ENCODE measurements around the gene CRIP3.
"Not testable (repeated sequence)": the region's sequence is repeated elsewhere in the genome, so short reads cannot be mapped to it uniquely, and the experiment has no call there.

Gene CRIP3

DNA sequence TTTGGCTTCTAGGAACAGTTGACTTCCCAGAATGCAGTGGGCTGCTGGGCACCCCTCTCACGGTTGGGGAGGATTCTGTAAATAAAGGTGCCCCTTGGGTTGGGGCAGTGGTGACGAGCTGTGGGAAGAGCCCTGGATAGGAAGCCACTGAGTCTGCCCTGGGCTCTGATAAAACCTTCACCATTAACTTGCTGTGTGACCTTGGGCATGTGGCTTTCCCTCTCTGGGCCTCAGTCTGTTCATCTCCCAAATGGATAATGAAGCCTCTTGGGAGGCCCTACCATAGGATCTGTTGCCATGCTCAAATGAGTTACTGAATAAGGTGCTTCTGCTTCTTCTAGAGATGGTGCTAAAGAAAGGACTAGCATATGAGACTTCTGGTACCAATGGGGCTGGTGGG is 3.7 kb downstream of the CRIP3 start:
- no peak for DNase-seq

DNA sequence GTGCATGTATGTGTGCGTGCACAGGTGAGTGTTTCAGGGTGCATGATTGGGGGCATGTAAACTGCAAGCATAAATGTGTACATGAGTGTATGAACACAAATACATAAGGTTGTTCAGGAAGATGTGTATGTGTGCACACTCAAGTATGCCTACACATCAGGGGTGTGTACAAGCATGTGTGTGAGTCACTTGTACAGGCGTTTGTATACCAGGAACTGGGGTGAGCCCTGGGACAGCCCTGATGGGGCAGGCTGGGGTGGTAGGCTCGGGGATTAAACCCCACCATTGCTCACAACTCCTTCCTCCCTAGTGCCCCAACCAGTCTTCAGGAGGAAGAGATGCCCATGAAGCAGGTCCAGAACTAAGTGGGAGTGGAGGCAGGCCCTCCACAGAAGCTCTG is 4.3 kb downstream of the CRIP3 start:
- DNase-seq: no peak

DNA sequence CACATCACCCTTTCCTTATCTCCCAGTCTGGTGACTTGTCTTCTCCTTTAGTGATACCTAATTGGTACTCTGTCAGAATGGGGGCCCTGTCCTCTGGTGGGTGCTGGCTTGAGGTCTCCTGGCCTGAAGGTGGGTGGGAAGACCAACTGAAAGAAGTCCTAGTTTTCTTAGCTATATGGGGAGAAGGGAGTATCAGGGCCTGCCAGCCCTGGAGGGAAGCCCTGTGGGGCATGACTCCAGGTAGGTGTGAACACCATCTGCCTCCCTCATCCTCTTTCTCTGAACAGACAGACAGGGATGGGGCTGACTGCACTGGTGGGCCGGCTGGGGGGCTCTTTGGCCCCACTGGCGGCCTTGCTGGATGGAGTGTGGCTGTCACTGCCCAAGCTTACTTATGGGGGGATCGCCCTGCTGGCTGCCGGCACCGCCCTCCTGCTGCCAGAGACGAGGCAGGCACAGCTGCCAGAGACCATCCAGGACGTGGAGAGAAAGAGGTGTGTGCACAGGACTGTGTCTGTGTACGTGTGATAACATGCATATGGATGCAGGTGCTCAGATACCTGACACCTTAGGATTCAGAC is 4.8 kb downstream of the CRIP3 start:
- DNase-seq: no peak

DNA sequence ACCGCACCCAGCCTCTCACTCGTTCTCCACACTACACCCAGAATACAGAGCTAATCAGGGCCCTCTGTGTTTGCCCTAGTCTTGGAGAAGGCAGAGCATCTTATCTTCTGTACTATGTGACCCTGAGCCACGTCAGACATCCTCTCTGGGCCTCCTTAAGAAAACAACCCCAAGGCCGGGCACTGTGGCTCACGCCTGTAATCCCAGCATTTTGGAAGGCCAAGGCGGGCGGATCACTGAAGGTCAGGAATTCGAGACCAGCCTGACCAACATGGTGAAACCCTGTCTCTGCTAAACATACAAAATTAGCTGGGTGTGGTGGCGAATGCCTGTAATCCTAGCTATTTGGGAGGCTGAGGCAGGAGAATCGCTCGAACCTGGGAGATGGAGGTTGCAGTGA is 5.6 kb downstream of the CRIP3 start:
- not testable (repeated sequence) for DNase-seq

DNA sequence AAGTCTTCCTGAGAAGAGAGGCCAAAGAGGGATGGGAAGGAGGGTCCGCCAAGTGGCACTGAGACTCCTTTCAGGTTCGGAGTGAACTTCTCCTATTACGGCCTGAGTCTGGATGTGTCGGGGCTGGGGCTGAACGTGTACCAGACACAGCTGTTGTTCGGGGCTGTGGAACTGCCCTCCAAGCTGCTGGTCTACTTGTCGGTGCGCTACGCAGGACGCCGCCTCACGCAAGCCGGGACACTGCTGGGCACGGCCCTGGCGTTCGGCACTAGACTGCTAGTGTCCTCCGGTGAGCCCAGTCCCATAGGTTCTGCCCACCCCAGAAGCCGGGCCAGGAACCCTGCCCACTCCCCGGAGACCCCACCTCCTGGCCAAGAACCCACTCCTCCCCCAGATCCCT is 6.5 kb downstream of the CRIP3 start:
- no peak for DNase-seq

DNA sequence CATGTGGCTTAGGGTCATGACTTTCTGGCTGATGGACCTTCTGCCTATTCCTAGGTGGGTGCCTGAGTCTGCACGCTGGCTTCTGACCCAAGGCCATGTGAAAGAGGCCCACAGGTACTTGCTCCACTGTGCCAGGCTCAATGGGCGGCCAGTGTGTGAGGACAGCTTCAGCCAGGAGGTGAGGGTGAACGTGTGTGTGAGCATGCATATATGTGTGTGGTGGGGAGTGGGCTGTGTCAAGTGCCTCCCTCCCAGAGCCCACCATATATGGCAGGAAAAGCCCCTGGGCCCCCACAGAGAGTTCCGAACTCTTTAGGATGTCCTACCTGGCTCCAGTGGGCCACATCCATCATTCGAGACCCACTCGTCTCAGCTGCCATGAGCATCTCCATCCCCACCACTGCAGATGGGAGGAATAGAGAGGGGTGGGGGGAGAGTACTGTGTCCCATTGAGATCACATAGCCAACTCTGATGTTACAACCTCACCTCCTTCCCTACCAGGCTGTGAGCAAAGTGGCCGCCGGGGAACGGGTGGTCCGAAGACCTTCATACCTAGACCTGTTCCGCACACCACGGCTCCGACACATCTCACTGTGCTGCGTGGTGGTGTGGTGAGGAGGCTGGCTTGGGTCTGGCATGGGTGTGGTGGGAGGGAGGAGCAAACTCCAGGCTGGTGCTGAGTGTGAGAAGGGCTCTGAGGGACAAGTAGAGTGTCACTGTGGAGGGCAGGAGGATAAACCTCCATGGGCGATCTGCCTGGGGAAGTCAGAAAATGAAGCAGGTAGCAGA is 7.3 kb downstream of the CRIP3 start:
- DNase-seq: no peak

DNA sequence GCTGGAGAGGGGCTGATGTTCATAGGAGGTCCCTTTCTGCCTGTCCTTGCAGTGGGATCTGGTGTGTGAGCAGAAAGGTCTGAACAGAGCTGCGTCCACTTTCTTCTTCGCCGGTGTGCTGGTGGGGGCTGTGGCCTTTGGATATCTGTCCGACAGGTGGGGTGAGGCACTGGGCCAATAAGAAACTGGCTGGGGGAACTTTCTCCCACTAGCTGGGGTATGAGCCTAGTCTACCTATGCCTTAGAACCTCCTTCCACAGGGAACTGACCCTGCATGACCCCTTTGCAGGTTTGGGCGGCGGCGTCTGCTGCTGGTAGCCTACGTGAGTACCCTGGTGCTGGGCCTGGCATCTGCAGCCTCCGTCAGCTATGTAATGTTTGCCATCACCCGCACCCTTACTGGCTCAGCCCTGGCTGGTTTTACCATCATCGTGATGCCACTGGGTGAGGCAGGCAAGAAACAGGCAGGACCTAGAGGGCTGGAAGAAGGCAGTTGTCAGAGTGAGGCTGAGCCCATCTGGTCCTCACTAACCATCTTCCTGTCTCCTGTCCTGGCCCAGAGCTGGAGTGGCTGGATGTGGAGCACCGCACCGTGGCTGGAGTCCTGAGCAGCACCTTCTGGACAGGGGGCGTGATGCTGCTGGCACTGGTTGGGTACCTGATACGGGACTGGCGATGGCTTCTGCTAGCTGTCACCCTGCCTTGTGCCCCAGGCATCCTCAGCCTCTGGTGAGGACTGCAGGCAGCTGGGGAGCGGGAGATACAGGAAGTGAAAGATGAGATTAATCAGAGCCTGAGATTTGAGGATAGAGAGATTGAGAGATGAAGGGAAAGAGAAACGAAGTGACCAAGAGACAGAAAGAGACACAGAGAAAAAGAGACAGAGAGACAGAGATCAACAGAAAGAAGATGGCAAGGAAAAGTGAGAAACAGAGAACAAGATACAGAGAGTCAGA is 9.0 kb downstream of the CRIP3 start:
- DNase-seq: no peak

DNA sequence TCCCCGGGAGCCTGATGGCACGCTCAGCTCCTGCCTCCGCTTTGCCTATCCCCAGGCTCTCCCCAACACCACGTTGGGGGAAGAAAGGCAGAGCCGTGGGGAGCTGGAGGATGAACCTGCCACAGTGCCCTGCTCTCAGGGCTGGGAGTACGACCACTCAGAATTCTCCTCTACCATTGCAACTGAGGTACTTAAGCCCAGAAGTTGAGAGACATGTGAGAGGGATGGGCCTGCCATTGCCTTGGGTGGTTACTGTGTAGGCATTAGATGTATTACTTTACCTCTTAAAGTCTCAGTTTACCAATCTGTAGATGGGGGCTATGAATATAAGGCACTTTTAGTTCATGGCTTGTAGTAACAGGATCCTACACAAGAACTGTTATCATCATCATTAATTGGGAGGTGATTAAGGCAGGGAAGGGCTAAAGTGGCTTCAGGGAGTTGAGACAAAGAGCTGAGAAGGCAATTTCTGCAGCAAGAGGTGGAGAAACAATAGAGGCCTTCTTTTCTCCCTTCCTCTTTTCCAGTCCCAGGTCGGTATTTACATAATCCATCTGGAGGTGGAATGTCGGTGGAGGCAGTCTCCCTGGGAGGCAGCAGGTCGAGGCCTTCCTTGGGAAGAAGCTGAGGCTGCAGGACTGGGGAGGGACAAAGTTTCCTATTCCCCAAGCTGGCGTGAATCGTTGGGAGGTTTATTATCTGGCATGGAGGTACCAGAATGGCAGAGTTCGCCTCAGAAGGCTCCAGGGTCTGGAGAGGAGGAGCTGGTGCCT is 9.9 kb downstream of the CRIP3 start:
- no peak for DNase-seq

DNA sequence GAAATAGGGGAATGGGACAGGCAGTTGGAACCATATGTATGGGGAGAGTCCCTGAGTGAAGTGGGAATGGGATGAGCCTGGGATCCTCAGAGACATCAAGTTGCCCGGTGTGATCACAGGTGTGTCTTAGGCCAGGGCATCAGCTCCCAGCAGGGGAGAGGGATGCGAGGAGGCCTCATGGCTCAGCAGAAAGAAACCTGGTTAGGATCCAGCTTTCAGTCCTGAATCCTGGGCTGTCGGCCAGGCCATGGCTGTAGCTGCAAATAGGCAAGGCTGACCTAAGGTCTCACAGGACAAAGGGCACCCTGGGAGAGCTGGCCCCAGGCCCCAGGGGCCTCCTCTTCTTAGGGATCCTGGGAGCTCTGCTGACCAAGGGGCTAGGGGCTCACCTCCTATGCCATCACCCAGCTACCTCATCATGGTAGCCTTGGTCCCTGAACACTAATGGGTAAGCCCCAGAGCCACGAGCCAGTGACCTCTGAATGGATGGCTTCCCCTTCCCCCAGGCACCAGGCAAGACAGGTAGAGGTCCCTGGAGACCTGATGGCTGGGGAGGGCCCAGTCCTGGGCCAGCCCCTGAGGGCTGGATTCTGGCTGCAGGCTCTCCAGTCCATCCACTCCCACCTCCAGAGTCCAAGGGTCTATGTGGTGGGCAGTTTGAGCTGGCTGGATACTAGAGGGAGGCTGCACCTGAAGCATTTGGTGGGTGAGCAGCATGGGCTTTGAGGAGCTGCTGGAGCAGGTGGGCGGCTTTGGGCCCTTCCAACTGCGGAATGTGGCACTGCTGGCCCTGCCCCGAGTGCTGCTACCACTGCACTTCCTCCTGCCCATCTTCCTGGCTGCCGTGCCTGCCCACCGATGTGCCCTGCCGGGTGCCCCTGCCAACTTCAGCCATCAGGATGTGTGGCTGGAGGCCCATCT is 10.7 kb downstream of the CRIP3 start, which contains the start of gene SLC22A7:
Gene SLC22A7 (plus strand): TSS at position 617 of the 921 bp plus-strand sequence. CDS start 99 bp downstream, at position 716.
- no peak for DNase-seq

DNA sequence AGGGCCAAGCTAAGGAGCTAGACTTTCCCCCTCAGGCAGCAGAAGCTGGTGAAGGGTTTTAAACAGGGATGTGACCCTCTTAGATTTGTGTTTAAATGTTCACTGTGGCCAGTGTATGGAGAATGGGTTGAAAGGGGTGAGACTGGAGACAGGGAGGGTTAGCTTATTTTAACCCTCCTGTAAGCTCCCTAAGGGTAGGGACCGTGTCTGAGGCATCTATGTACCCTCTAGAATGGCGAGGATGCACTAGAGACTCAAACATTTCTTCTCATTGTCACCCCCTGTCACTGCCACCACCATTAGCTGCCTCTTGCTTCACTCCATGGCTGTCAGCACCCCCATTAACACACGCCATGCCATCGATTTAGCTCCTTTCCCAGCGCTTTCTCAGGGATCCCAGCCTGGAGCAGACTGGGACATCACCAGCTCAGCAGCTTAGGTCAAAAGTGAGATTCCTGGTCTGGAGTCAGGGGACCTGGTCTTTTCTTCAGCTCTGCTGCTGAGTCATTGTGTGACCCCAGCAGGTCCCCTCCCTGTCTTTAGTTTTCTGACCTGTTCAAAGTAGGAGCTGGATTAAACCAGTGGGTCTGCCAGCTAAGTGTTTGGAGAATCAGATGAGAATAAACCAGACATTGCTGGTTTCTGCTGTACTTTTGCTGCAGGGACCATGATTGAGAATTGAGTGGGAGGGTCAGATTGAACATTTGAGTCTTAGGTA is 11.7 kb downstream of the CRIP3 start:
- DNase-seq: no peak

DNA sequence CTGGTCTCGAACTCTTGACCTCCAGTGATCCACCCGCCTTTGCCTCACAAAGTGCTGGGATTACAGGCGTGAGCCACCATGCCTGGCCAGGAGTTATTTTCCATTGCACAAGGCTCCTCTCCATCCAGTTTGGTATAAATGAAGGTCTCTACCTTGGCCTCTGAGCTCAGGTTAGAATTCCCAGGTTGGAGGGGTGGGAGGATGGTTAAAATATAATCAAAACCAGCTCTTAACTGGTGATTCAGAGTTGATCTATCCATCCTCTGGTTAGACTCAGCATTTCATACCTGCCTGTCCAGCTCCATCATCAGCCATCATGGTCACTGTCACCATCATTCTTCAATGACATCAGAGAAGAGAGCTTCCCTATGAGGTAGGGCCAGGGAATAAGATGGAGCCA is 13.2 kb downstream of the CRIP3 start:
- DNase-seq: no peak

DNA sequence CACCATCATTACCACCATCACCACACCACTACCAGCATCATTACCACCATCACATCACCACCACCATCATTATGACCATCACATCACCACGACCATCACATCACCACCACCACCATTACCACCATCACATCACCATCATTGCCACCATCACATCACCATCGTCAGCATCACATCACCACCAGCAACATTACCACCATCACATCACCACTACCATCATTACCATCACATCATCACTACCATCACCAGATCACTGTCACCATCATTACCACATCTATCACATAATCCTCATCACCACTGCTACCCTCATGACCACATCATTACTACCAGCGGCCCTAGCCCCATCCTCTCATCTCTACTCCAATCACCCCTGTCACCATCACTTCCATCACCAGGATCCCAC is 14.1 kb downstream of the CRIP3 start:
- no peak for DNase-seq

DNA sequence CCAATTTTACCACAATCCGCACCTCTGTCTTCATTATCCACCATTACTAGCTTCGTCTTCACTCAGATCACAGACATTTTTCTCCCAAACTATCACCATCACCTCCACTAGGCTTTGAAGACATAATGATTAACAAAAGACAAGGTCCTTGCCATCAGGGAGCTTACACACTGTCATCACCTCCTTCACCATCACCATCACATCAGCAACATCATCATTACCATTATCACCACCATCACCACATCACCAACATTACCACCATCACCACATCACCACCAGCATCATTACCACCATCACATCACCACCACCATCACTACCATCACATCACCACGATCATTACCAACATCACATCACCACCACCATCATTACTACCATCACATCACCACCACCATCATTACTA is 14.9 kb downstream of the CRIP3 start:
- no peak for DNase-seq

DNA sequence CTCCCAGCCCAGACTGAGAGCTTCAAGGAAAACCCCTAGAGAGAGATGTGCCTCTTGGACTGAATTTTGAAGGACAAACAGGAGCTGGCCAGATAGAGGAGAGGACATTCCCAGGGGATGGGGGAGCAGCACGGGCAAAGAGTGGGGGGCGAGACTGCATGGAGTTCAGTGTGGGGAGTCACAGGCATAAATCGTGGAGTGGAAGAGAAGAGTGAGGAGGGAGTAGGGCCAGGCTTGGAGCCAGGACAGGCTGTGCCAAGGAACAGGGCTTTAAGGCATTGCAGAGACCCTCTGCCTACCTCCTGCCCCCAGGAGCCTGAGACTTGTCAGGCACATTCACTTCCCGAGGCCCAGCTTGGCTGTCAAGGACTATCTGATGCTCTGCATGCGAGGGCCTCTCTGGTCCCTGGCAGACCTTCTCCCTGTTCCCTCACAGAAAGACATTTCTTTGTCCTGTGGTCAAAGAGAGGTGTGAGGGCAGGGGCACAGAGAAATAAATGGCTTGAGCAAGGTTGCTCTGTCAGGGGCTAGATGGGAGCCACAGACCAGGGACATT is 15.8 kb downstream of the CRIP3 start:
- DNase-seq: no peak

DNA sequence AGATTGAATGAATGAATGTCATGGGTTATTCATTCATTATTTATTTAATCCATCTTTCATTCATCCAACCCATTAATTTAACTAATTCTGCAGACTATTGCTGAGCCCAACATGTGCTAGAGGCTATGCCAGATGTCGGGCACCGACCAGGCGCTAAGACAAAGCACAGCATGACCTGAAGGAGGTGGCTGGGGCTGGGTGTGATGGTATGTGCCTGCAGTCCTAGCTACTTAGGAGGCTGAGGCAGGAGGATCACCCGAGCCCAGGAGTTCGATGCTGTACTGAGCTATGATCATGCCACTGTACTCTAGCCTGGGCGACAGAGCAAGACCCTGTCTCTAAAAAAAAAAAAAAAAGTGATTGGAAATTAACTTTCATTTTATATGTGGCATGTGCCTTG is 16.3 kb downstream of the CRIP3 start:
- no peak for DNase-seq

DNA sequence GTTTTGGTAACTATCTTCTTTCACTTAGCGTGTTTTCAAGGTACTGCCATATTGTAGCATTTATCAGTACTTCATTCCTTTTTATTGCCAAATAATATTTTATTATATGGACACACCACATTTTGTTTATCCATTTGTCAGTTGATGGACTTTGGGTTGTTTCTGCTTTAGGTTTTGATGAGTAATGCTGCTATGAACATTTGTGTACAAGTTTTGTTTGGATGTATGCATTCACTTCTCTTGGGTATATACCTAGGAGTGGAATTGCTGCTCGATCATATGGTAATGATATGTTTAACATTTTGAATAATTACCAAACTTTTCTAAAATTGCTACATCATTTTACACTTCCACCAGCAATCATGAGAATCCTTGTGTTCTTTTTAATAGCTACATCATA is 16.9 kb downstream of the CRIP3 start:
- DNase-seq: no peak

DNA sequence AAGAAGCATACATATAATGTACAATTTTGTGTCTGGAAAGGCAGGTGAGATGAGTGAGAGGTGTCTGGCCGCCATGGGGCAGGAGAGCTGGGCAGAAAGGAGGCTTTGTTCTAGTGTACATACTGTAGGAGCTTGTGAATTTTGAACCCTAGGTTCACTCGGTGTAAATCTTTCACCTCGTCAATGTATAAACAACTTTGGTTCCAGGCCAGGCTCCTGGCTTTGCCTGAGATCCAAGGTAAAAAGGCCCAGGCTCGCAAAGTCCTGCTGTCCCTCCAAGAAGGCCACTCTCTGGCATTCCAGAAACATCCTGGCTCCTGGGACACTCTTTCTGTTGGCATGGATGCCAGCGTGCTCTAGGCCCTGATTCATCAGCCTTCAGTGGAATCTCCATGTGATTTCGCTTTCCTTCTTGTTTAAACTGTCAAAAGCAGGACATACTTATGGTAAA is 17.7 kb downstream of the CRIP3 start:
- DNase-seq: no peak

DNA sequence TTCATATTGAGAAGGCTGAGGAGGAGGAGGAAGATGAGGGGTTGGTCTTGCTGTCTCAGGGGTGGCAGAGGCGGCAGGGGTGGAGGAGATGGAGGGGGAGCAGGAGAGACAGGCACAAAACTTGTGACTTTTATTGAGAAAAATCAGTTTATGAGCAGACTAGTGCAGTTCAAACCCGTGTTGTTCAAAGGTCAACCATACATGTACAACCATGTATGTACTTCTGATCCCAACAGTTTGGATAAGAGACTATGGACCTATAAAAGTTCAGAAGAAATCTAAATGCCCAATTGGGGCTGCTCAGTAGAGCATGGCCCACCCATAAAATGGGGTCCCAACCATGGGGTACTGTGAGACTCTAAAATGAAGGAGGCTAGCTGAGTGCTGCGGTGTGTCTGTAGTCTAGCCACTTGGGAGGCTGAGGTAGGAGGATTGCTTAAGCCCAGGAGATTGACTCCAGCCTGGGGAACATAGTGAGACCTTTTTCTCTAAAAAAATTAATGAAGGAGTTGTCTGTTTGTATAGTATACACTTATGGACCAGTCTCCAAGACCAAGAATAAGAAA is 18.2 kb downstream of the CRIP3 start:
- no peak for DNase-seq

DNA sequence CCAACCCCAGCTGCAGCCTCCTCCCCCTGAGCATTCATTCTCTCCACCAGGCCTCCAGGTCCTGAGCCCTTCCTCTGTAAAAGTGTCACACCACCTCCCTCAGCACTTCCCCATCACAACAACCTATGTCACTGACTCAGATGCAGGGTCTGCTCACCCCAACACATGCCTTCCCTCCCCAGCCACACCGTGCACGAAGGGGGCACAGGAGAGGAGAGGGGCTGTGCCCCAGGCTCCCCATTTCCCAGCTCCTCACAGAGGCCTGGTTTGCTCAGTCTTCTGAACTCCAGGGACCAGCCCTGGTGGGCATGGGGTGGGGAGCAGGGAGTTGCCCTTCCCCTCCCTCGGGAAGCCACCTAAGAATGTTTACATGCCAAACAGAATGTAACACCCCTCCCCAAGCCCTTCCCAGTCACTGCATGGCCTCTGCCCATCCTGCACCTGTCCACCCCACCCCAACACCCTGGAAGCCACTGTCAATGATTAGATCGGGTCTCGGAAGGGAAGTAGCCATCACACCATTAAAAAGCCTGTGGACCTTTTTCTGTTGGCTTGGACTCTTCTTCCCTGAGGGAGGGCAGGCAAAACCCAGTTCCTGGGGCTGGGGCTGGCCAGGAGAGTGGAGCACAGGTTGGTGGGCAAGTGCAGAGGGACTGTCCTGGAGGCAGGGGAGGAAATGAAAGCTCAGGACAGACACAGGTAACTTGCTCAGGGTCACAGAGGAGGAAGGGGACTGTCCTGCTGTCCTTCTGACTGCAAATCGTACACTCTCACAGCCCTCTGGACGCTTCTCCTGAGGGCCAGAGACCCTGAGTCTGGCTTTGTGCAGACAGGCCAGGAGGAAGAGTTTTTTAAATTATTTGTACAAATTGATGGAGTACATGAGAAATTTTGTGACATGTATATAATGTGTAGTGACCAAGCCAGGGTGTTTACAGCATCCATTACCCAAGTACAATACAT is 20.6 kb downstream of the CRIP3 start:
- no peak for DNase-seq
